Skeletal muscle cell (primary cell): ENCODE results near the gene THUMPD3.

Experiments used
- DNase-seq: peaks from one replicate; pipeline ENCODE4 v3.0.0-alpha.2; 2010; ENCODE audit warnings: low read depth
- H3K4me3 ChIP-seq: 2 replicates; pipeline ENCODE4 v1.5.1; 2011; ENCODE audit warnings: low read depth, mild to moderate bottlenecking, control low read depth, low read length, moderate library complexity

Gene THUMPD3

DNA sequence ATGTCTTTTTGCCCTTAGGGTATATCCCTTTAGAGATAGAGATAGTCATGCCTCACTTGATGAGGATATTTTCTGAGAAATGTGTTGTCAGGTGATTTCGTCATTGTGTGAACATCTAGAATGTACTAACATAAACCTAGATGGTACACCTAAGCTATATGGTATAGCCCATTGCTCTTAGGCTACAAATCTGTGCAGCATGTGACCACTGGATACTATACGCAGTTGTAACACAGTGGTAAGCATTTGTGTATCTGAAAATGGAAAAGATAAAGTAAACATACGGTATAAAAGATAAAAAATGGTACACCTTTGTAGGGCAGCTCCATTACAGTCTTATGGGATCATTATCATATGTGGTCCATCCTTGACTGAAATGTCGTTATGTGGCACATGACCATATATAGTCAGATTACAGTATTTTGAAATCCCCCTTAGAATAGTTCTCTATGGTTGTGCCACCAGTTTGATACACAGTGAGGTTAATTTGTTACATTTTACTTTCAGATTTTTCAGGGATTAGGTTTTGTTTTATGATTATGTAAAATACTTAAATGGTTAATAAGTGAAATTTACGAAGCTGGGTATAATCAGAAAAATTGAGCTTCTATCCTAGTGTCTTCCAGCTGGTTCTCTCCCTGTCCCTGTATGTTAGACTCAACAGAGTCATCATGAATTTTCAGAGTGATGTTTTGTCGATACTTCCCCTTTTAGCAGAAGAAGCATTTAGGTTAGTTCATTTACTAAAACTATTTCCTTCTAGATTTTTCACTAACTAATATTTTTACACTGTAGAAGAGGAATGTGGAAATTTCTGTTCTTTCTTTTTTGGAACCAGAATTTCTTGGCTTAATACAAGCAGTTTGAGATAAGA, 47.4 kb downstream of the THUMPD3 start:
- no peak for DNase-seq
- H3K4me3 ChIP-seq, result no peak overlapping the region

DNA sequence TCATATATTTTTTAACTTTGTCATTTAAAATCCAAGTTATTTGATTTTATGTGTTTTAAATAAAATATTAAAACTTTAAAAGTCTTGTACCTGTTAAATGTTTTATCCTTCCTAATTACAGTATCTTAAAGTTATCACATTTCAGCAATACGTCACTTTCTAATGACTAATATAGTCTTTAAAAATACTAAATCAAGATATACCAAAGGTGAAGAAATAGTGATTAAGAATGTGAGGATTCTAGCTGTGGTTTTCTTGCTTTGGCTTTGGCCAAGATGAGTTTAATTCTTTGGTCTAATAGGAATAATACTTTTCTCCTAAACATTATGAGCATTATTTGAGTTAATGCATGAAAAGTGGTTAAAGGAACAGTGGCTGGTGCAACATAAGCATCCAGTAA, 48.4 kb downstream of the THUMPD3 start:
- DNase-seq, result no peak
- H3K4me3 ChIP-seq, result no peak overlapping the region

- DNase-seq, result no peak
- H3K4me3 ChIP-seq, result no peak overlapping the region
These were observed 49.4 kb downstream of the THUMPD3 start for GRCh38 chr3:9412293-9412692.

DNA sequence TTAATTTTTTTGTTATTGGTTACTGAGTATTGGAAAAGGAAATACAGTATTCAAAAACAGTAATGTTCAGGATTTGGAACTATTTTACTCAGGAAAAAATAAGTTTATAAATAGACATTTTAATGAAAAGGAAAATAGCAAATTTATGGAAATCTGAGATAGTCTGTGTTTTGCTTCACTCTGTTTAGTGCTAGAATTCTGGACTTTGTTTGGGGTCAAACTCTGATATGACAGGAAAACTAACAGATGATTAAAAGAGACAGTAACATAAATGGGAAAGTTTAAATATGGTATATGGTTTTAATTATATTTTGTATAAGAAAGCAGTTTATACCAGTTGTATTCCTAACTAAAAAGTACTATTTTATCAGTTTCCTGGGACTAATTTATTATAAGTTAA, 52.0 kb downstream of the THUMPD3 start:
- DNase-seq, result no peak

DNA sequence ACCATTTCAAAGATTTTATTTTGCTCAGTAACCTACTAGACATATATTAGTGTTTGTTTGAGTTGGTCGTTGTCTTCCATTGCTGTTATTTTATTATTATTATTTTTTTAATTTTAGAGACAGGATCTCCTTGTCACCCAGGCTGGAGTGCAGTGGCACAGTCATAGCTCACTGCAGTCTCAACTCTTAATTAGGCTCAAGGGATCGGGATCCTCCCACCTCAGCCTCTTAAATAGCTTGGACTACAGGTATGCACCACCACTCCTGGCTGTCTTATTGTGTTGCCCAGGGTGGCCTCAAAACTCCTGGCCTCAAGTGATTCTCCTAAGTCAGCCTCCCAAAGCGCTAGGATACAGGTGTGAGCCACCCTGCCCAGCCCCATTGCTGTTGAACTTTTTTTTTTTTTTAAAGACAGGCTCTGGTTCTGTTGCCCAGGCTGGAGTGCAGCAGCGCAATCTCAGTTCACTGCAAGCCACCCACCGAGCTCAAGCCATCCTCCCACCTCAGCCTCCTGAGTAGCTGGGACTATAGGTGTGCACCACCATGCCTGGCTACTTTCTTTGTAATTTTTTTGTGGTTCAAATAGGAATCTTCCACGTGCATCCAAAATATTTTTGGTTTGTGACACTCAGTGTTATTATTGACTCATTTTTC, 52.8 kb downstream of the THUMPD3 start:
- H3K4me3 ChIP-seq, result no peak overlapping the region
- no peak for DNase-seq

More for the DNA sequence above, 52.0 kb downstream of the THUMPD3 start:
- no peak overlapping the region for H3K4me3 ChIP-seq

- DNase-seq, result no peak
- H3K4me3 ChIP-seq, result no peak overlapping the region
These were observed 53.4 kb downstream of the THUMPD3 start for GRCh38 chr3:9416139-9416780.

DNA sequence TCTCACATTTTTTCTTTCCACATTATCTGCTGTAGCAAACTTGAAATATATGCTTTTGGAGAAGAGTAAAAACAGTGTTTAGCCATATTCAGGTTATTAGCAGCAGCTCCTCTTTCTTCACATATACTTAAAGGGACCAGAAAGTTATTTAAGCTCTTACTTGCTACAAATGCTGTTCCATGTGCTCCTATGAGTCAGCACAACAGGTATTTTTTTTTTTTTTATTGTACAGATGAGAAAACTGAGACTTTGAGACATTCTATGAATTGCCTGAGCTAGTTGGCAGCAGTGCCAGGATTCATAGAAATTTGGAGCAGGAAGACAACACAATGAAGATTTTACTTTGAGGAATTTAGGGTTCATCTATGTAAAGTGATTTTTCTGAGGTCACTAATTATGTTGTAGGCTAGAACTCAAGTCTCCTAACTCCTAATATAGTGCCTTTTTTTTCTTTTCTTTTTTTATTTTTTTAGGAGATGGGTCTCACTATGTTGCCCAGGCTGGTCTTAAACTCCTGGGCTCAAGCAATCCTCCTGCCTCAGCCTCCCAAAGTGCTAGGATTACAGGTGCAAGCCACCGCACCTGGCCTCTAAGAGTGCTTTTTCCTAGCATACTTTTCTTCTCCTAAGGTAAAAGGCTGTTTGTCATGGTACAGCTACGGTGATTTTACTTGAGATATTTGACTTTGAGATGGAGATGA, 58.1 kb downstream of the THUMPD3 start:
- H3K4me3 ChIP-seq, result no peak overlapping the region
- no peak for DNase-seq

- H3K4me3 ChIP-seq, result peak overlapping the region; percentile 15
- peak; percentile 92 for DNase-seq
These were observed 60.0 kb downstream of the THUMPD3 start for GRCh38 chr3:9422712-9423424.

GRCh38 chr3:9428411-9428810, 65.6 kb downstream of the THUMPD3 start:
- no peak overlapping the region for H3K4me3 ChIP-seq
- DNase-seq, result no peak

- no peak for DNase-seq
- H3K4me3 ChIP-seq, result no peak overlapping the region
These were observed 67.9 kb downstream of the THUMPD3 start for GRCh38 chr3:9430733-9431132.

GRCh38 chr3:9433627-9434521, 71.0 kb downstream of the THUMPD3 start:
- no peak overlapping the region for H3K4me3 ChIP-seq
- DNase-seq, result no peak

DNA sequence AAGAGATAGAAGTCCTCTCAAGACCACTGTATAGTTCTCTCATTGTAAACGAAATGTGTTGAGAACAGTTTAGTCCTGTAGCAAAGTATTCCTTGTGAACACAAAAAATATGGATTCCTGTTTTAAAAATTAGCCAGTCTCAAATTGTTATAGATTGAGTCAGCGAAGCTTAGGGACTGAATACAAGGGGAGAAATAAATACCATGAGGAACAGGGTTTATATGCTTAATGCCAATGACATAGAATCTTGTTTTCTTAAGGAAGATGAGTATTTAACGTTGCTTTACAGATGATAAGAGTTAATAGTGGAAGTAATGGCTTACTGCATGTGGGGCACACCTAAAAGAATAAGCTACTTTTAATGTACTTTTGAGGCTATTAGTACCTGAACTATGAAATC, 72.5 kb downstream of the THUMPD3 start:
- no peak for DNase-seq
- no peak overlapping the region for H3K4me3 ChIP-seq
